Measurements from ENCODE around the gene CYP3A4. TPM values are rescaled to one million over a fixed set of nuclear protein-coding genes. Genes with fewer than 3 reads are reported as not detected.

CYP3A4 gene
- total and polyA plus RNA-seq, 2 of the 13 experiments (the other 11 are each of a cell fraction or from before 2014, with no cell fraction given): 0.11 to 0.24 TPM

DNA sequence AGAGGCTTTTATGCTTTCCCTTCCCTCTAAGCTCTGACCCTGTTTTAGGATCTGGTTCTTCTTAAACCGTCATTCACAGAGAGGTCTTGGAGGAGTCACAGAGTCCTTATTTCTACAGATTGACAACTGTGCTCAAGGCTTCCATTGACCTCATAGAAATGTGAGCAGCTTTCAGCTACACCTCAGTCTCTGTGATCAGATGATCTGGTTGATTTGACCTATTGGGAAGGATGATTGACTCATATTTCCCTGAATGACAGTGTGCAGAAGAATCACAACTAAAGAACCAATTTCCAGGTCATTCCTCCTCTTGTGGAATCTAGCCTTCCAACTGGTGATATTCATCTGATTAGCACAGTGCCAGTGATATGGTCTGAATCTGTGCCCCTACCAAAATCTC is 3.4 kb downstream of the CYP3A4 start (continued):
- no peak for TF ChIP-seq MATR3 (CRISPR knock-in tag; IDR thresholded peaks at IDR 0.05)
- TF ChIP-seq MAFG (CRISPR knock-in tag; IDR thresholded peaks at IDR 0.05): no peak
- TF ChIP-seq HOXA5 (CRISPR knock-in tag; IDR thresholded peaks at IDR 0.05): no peak
- no peak for TF ChIP-seq POLR2AphosphoS5 (IDR thresholded peaks at IDR 0.05; ENCODE audit: low read depth, low read length)
- no peak for TF ChIP-seq RCOR2 (CRISPR knock-in tag; IDR thresholded peaks at IDR 0.05)
- TF ChIP-seq CERS6 (CRISPR knock-in tag; IDR thresholded peaks at IDR 0.05): no peak
- no peak for TF ChIP-seq IRF2 (CRISPR knock-in tag; IDR thresholded peaks at IDR 0.05)

GRCh38 chr7:99779949-99780348 is 4.0 kb downstream of the CYP3A4 start:
- no TSS peak for BruUV-seq (replicated peaks)
- no peak for TF ChIP-seq PTBP1 (IDR thresholded peaks at IDR 0.05; ENCODE audit: low read depth, low read length, poor library complexity, severe bottlenecking)
- no peak for TF ChIP-seq ZNF781 (CRISPR knock-in tag; IDR thresholded peaks at IDR 0.05; ENCODE audit: borderline replicate concordance, not compliant biosample characterization)
- no peak for TF ChIP-seq THAP7 (CRISPR knock-in tag; IDR thresholded peaks at IDR 0.05)
- no peak for TF ChIP-seq BHLHE40 (IDR thresholded peaks at IDR 0.05; ENCODE audit: low read length)
- TF ChIP-seq BATF2 (CRISPR knock-in tag; IDR thresholded peaks at IDR 0.05): no peak
- TF ChIP-seq ZNF747 (CRISPR knock-in tag; IDR thresholded peaks at IDR 0.05; ENCODE audit: borderline replicate concordance): no peak
- no peak for TF ChIP-seq ZBTB7B (CRISPR knock-in tag; IDR thresholded peaks at IDR 0.05)
- TF ChIP-seq ELF3 (CRISPR knock-in tag; IDR thresholded peaks at IDR 0.05): no peak
- TF ChIP-seq ZNF839 (CRISPR knock-in tag; IDR thresholded peaks at IDR 0.05; ENCODE audit: borderline replicate concordance): no peak
- TF ChIP-seq PHF20 (CRISPR knock-in tag; IDR thresholded peaks at IDR 0.05): no peak
- TF ChIP-seq NR2C2 (CRISPR knock-in tag; IDR thresholded peaks at IDR 0.05; ENCODE audit: borderline replicate concordance): no peak
- no peak for TF ChIP-seq KAT8 (CRISPR knock-in tag; IDR thresholded peaks at IDR 0.05)
- no peak for TF ChIP-seq ZIK1 (CRISPR knock-in tag; IDR thresholded peaks at IDR 0.05; ENCODE audit: borderline replicate concordance, low read depth)
- no peak for TF ChIP-seq HNRNPUL1 (IDR thresholded peaks at IDR 0.05; ENCODE audit: low read depth, low read length)
- no peak for TF ChIP-seq ZNF670 (CRISPR knock-in tag; IDR thresholded peaks at IDR 0.05; ENCODE audit: borderline replicate concordance)
- no peak for TF ChIP-seq ZSCAN9 (CRISPR knock-in tag; IDR thresholded peaks at IDR 0.05; ENCODE audit: borderline replicate concordance)

More at GRCh38 chr7:99779949-99780348, 4.0 kb downstream of the CYP3A4 start:
- H3K4me3 ChIP-seq (replicated peaks in 1 of 3; ENCODE audit: insufficient read depth in 1 of 3, low read depth in 2 of 3, low read length in 3 of 3): no peak overlapping the region
- H3K4me1 ChIP-seq (ENCODE audit: insufficient read depth, low read length): peaks cover 21% of the 10 kb centered on the region
- no peaks in the 10 kb centered on the region for H3K36me3 ChIP-seq (replicated peaks in 1 of 2; ENCODE audit: control insufficient read depth in 1 of 2, insufficient read depth in 2 of 2, low read length in 2 of 2)
- 92% methylated on average over 3 of the region's 3 CpGs for WGBS (ENCODE audit: low lambda C conversion rate)
- no peak for DNase-seq (ENCODE audit: low spot score)
- no peak overlapping the region for H2AFZ ChIP-seq (ENCODE audit: low read length)
- H3K27ac ChIP-seq (ENCODE audit: extremely low read length, insufficient read depth, low read length): no peak overlapping the region
- in situ Hi-C loops (cut with HindIII; ENCODE audit: extremely low pct_ligation_motif_present, low pct_unique_long_range_greater_than_20kb) (no loop called here), intact Hi-C loops (cut with micrococcal nuclease; ENCODE audit: unreplicated experiment) (no loop called here)
- no peak overlapping the region for H3K9ac ChIP-seq (ENCODE audit: insufficient read depth, low read depth, low read length)
- no peak for FAIRE-seq
- H3K27me3 ChIP-seq (ENCODE audit: control insufficient read depth in 1 of 2, insufficient read depth in 2 of 2, low read length in 2 of 2): no peaks in the 10 kb centered on the region
- POLR2A ChIA-PET: no interaction called here
- CTCF ChIA-PET (ENCODE audit: low intra/inter-chr PET ratio, low total read pairs): no interaction called here
- no peaks in the 10 kb centered on the region for H3K79me2 ChIP-seq (ENCODE audit: insufficient read depth, low read length)
- H3K9me3 ChIP-seq (ENCODE audit: low read length): no peaks in the 10 kb centered on the region
- H4K20me1 ChIP-seq (ENCODE audit: insufficient read depth, low read length): no peaks in the 10 kb centered on the region
- ATAC-seq: no peak
- H3K4me2 ChIP-seq (ENCODE audit: low read depth, low read length): no peak overlapping the region

Measured in HepG2 (cell line).